ENCODE results near the gene ISL2.

The ISL2 gene

GRCh38 chr15:76353023-76353577 is 16.5 kb downstream of the ISL2 start:
- Histone ChIP-seq H2AFZ (ENCODE audit: low read depth, low read length) (no peak overlapping the region), H3K4me3 (ENCODE audit: low read length) (no peak overlapping the region), H3K9me3 (ENCODE audit: insufficient read depth, low read length) (no peaks in the 10 kb centered on the region), H3K27me3 (ENCODE audit: low read depth, low read length) (no peaks in the 10 kb centered on the region), H3K4me2 (ENCODE audit: low read length) (no peak overlapping the region), H4K20me1 (ENCODE audit: insufficient read depth, low read length) (no peaks in the 10 kb centered on the region), H3K27ac (ENCODE audit: low read length) (no peak overlapping the region), H3K79me2 (ENCODE audit: low read length) (no peaks in the 10 kb centered on the region), H3K4me1 (ENCODE audit: low read length) (no peaks in the 10 kb centered on the region), H3K9ac (ENCODE audit: low read length) (no peak overlapping the region), H3K36me3 (replicated peaks; ENCODE audit: low read depth, low read length) (peaks cover 3% of the 10 kb centered on the region)
- TF ChIP-seq CTCF (IDR thresholded peaks at IDR 0.05; ENCODE audit: low read depth, low read length): no peak
- TF ChIP-seq EZH2phosphoT487 (IDR thresholded peaks at IDR 0.05; ENCODE audit: low read depth): no peak

- Histone ChIP-seq H3K36me3 (replicated peaks; ENCODE audit: low read depth, low read length) (no peaks in the 10 kb centered on the region), H3K4me2 (ENCODE audit: low read length) (no peak overlapping the region), H4K20me1 (ENCODE audit: insufficient read depth, low read length) (no peaks in the 10 kb centered on the region), H3K27ac (ENCODE audit: low read length) (no peak overlapping the region), H2AFZ (ENCODE audit: low read depth, low read length) (no peak overlapping the region), H3K27me3 (ENCODE audit: low read depth, low read length) (no peaks in the 10 kb centered on the region), H3K4me3 (ENCODE audit: low read length) (no peak overlapping the region), H3K4me1 (ENCODE audit: low read length) (no peaks in the 10 kb centered on the region), H3K9ac (ENCODE audit: low read length) (no peak overlapping the region), H3K79me2 (ENCODE audit: low read length) (no peaks in the 10 kb centered on the region), H3K9me3 (ENCODE audit: insufficient read depth, low read length) (no peaks in the 10 kb centered on the region)
- TF ChIP-seq CTCF (IDR thresholded peaks at IDR 0.05; ENCODE audit: low read depth, low read length) (no peak), EZH2phosphoT487 (IDR thresholded peaks at IDR 0.05; ENCODE audit: low read depth) (no peak)
Measured at GRCh38 chr15:76353903-76354302, 17.3 kb downstream of the ISL2 start.

GRCh38 chr15:76354823-76355440 is 18.4 kb downstream of the ISL2 start:
- TF ChIP-seq EZH2phosphoT487 (IDR thresholded peaks at IDR 0.05; ENCODE audit: low read depth) (no peak), CTCF (IDR thresholded peaks at IDR 0.05; ENCODE audit: low read depth, low read length) (no peak)
- no peak overlapping the region for H3K9ac ChIP-seq (ENCODE audit: low read length)

GRCh38 chr15:76358453-76358852 is 21.9 kb downstream of the ISL2 start:
- H3K36me3 ChIP-seq (replicated peaks; ENCODE audit: low read depth, low read length): no peaks in the 10 kb centered on the region
- no peak overlapping the region for H3K4me2 ChIP-seq (ENCODE audit: low read length)
- H4K20me1 ChIP-seq (ENCODE audit: insufficient read depth, low read length): no peaks in the 10 kb centered on the region
- no peaks in the 10 kb centered on the region for H3K27me3 ChIP-seq (ENCODE audit: low read depth, low read length)
- no peaks in the 10 kb centered on the region for H3K4me1 ChIP-seq (ENCODE audit: low read length)
- TF ChIP-seq EZH2phosphoT487 (IDR thresholded peaks at IDR 0.05; ENCODE audit: low read depth) (no peak), CTCF (IDR thresholded peaks at IDR 0.05; ENCODE audit: low read depth, low read length) (no peak)
- no peak overlapping the region for H3K9ac ChIP-seq (ENCODE audit: low read length)
- H3K4me3 ChIP-seq (ENCODE audit: low read length): no peak overlapping the region
- no peaks in the 10 kb centered on the region for H3K9me3 ChIP-seq (ENCODE audit: insufficient read depth, low read length)
- no peak overlapping the region for H3K27ac ChIP-seq (ENCODE audit: low read length)
- no peak overlapping the region for H2AFZ ChIP-seq (ENCODE audit: low read depth, low read length)
- no peaks in the 10 kb centered on the region for H3K79me2 ChIP-seq (ENCODE audit: low read length)

More at GRCh38 chr15:76354823-76355440, 18.4 kb downstream of the ISL2 start:
- Histone ChIP-seq H2AFZ (ENCODE audit: low read depth, low read length) (no peak overlapping the region), H3K4me2 (ENCODE audit: low read length) (no peak overlapping the region), H3K4me1 (ENCODE audit: low read length) (no peaks in the 10 kb centered on the region), H3K27me3 (ENCODE audit: low read depth, low read length) (no peaks in the 10 kb centered on the region), H3K36me3 (replicated peaks; ENCODE audit: low read depth, low read length) (no peaks in the 10 kb centered on the region), H3K9me3 (ENCODE audit: insufficient read depth, low read length) (no peaks in the 10 kb centered on the region), H3K27ac (ENCODE audit: low read length) (no peak overlapping the region), H3K4me3 (ENCODE audit: low read length) (no peak overlapping the region), H3K79me2 (ENCODE audit: low read length) (no peaks in the 10 kb centered on the region), H4K20me1 (ENCODE audit: insufficient read depth, low read length) (no peaks in the 10 kb centered on the region)

All from OCI-LY3 (cell line).